ENCODE measurements around the gene SEH1L.

DNA sequence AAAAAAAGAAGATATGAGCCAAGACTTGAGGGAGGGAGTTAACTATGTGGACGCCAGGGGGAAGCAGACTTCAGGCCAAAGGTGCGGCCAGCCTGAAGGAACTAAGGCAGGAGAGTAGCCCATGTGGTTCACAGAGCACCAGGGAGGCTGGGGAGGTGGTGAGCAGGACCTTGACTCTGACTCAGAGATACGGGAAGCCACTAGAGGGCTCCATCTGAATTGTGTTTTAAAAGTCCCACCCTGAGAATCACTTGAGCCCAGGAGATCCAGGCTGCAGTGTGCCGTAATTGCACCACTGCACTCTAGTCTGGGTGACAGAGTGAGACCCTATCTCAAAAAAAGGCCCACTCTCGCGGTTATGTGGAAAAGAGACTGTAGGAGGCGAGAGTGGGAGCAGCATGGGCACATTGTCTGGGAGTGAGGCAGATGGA lies 55.7 kb downstream of the SEH1L start:
- TF ChIP-seq, protein P1, sequence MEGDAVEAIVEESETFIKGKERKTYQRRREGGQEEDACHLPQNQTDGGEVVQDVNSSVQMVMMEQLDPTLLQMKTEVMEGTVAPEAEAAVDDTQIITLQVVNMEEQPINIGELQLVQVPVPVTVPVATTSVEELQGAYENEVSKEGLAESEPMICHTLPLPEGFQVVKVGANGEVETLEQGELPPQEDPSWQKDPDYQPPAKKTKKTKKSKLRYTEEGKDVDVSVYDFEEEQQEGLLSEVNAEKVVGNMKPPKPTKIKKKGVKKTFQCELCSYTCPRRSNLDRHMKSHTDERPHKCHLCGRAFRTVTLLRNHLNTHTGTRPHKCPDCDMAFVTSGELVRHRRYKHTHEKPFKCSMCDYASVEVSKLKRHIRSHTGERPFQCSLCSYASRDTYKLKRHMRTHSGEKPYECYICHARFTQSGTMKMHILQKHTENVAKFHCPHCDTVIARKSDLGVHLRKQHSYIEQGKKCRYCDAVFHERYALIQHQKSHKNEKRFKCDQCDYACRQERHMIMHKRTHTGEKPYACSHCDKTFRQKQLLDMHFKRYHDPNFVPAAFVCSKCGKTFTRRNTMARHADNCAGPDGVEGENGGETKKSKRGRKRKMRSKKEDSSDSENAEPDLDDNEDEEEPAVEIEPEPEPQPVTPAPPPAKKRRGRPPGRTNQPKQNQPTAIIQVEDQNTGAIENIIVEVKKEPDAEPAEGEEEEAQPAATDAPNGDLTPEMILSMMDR (IDR thresholded peaks at IDR 0.05; ENCODE audit: borderline replicate concordance, extremely low read depth, low read length, poor library complexity, severe bottlenecking) = peak; percentile 68
- no peak for TF ChIP-seq EZH2 (IDR thresholded peaks at IDR 0.05; ENCODE audit: borderline replicate concordance, low read depth, low read length, severe bottlenecking)
